Coronary artery (tissue), 2 donors: ENCODE results near the gene NWD2.

ENCODE experiments used
- DNase-seq: peaks from one replicate; pipeline ENCODE4 v3.0.0-alpha.2; 2017; ENCODE audit warnings: low spot score
- H3K27ac ChIP-seq, 2 donors: fragments of 200-600 bp; sonication (generic); one replicate each; pipeline ENCODE4 v1.5.1; 2016 to 2019
- H3K4me3 ChIP-seq: fragments of 200-600 bp; sonication (generic); 2 replicates; pipeline ENCODE4 v1.5.1; 2016; ENCODE audit warnings: mild to moderate bottlenecking, moderate library complexity
- TF ChIP-seq, protein P1 (sequence below): fragments of 200-600 bp; sonication (generic); IDR thresholded peaks from one replicate; pipeline ENCODE4 v1.5.1; 2019; ENCODE audit warnings: antibody characterized with exemption

NWD2 gene

DNA sequence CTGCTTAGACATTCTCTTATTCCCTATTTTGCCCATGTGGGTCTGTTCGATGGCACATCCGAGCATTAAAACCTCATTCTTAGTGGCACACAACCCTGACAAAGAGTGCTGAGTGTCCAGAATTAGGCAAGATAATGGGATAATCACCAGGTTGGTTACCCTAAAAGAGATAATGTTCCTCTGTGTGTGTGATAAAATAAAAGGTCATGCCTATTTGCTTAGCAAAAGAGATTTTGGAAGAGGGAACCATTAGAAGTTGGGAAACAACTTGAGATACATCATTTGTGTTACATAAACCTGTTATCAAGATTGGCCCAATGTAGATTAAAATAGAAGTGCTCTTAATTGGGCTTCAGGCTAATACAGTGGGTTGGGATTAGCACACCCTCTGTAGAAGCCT, 182.7 kb downstream of the NWD2 start:
- H3K27ac ChIP-seq: no peak overlapping the region
- no peak for DNase-seq
- TF ChIP-seq, protein P1, sequence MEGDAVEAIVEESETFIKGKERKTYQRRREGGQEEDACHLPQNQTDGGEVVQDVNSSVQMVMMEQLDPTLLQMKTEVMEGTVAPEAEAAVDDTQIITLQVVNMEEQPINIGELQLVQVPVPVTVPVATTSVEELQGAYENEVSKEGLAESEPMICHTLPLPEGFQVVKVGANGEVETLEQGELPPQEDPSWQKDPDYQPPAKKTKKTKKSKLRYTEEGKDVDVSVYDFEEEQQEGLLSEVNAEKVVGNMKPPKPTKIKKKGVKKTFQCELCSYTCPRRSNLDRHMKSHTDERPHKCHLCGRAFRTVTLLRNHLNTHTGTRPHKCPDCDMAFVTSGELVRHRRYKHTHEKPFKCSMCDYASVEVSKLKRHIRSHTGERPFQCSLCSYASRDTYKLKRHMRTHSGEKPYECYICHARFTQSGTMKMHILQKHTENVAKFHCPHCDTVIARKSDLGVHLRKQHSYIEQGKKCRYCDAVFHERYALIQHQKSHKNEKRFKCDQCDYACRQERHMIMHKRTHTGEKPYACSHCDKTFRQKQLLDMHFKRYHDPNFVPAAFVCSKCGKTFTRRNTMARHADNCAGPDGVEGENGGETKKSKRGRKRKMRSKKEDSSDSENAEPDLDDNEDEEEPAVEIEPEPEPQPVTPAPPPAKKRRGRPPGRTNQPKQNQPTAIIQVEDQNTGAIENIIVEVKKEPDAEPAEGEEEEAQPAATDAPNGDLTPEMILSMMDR: no peak
- H3K4me3 ChIP-seq: no peak overlapping the region

GRCh38 chr4:37429906-37430305, 185.4 kb downstream of the NWD2 start:
- DNase-seq: no peak
- TF ChIP-seq, protein P1: no peak
- Histone ChIP-seq H3K27ac (no peak overlapping the region), H3K4me3 (no peak overlapping the region)

GRCh38 chr4:37430718-37431416, 186.3 kb downstream of the NWD2 start:
- no peak for DNase-seq
- H3K4me3 ChIP-seq: no peak overlapping the region
- H3K27ac ChIP-seq: no peak overlapping the region
- TF ChIP-seq, protein P1: no peak

DNA sequence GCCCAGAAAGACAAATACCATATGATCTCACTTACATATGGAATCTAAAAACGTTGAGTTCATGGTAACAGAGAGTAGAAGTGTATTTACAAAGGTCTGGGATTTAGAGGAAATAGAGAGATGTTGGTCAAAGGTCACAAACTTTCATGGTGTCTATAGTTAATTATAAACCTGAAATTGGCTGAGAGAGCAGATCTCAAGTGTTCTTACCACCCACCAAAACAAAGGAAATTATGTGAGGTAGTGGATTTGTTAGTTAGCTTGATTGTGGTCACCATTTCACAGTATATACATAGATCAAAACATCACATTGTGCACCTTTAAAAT, 186.8 kb downstream of the NWD2 start:
- no peak for DNase-seq
- Histone ChIP-seq H3K27ac (no peak overlapping the region), H3K4me3 (no peak overlapping the region)
- TF ChIP-seq, protein P1: no peak

DNA sequence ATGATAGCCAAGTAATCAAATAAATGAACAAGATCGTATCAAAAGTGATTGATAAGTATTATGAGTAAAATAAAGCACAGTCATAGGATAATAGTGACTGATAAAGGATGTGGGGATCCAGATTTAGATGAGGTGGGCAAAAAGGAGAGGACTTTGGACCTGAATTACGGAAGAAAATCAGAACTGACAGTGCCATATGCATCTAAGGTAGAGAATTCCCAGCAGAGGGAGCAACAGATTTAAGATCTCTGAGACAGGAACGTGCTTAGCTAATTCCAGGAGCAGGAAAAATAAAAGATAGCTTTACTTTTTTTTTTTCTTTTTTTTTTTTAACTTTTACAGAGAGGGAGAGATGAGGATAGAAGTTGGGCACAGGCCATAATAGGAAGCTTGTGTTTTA, 189.9 kb downstream of the NWD2 start:
- Histone ChIP-seq H3K27ac (no peak overlapping the region), H3K4me3 (no peak overlapping the region)
- TF ChIP-seq, protein P1: no peak
- no peak for DNase-seq

DNA sequence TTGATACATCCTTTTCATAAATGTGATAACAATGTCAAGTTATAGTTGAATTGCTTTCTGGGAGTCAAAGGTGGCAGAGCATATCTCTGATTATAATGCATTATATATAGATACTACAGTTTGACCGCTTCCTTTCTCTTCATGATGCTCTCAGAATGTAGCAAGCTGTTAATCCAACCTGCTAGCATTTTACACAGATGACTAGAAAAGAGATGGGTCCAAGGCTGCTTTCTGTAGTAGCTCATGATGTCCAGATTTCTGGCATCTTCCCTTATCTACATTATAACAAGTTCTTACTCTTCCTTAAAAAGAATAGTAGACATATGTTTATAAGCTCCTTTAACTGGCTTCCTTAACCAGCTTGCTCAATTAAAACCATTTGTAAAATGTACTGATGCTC, 192.0 kb downstream of the NWD2 start:
- TF ChIP-seq, protein P1: no peak
- Histone ChIP-seq H3K27ac (no peak overlapping the region), H3K4me3 (no peak overlapping the region)
- no peak for DNase-seq

DNA sequence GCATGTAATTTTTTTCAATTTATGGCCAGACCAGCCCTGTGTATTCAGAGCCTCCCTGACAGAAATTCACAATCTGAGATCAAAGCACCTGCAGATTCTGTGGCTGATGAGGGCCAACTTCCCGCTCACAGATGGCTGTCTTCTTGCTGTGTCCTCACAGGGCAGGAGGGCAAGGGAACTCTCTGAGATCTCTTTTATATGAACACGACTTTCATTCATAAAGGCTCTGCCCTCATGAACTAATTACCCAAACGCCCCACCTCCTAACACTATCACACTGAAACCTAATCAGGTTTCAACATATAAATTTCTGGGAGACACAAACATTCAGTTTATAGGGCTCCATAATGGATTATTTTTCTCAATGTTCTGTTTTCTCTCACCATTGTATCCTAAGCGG, 192.6 kb downstream of the NWD2 start:
- no peak overlapping the region for H3K4me3 ChIP-seq
- no peak overlapping the region for H3K27ac ChIP-seq

More for the DNA sequence above, 192.6 kb downstream of the NWD2 start:
- TF ChIP-seq, protein P1: no peak
- no peak for DNase-seq
